ENCODE measurements around the gene MFN2. TPM values are rescaled to one million over a fixed set of nuclear protein-coding genes. Genes with fewer than 3 reads are reported as not detected.
A peak's percentile ranks its signal among the peaks of the same experiment; 100 is the strongest.
"Not testable (repeated sequence)": the region's sequence is repeated elsewhere in the genome, so short reads cannot be mapped to it uniquely, and the experiment has no call there.

MFN2 gene
- total RNA-seq, 2 experiments from 2014 or later, result 55.1 to 60.4 TPM

DNA sequence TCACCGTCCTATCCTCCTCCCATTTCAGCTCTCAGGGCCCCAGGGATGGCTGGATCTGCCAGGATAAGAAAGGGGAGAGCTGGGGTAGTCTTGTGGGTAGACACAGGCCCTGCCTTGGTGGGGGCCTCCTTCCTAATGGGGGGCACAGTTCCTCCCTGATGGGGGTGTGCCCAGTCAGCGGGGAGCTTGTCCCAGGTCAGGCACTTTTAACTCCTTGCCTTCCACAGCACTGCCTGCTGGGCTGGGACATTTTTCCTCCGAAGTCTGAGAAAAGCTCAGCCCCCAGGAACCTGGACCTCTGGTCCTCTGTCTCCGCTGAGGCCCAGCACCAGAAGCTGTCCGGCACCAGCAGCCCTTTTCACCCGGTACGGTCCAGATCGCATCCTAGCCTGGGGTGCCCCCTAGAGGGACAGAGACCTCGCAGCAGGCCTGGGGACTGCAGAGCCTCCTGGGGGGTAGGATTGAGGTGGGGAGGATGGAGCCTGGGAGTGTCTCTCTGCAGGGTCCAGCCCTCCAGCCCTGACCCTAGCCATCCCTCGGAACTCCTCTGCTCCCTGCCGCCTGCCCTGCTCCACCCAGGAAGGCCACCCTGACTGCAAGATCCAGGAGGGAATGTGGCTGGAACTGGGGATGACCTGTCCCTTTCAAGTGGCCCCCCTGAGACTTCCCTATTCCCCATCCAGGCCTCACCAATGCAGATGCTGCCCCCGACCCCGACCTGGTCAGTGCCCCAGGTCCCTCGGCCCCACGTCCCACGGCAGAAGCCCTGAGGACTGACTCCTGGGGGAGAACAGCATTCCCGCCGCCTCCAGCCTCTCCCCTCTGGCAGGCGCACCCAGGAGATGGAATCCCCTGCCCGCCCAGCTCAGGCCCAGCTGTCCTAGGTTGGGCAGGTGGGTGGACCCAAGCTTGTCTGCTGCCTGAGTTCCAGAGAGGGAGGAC is 51.1 kb downstream of the MFN2 start:
- no peak overlapping the region for H3K27ac Mint-ChIP-seq
- H3K4me1 Mint-ChIP-seq (ENCODE audit: low read depth), result no peaks in the 10 kb centered on the region
- no peaks in the 10 kb centered on the region for H3K9me3 Mint-ChIP-seq (ENCODE audit: insufficient read depth)
- CTCF ChIA-PET, result interaction anchor here (0.7 to 2.1 kb wide), 14 partner anchors 7 to 121 kb away, joined by 3 to 22 read pairs (median 4); partner anchors contain the start of genes MFN2 and MIIP
- peaks cover 17% of the 10 kb centered on the region for H3K36me3 Mint-ChIP-seq (ENCODE audit: low read depth)
- POLR2A ChIA-PET, result interaction anchor here (4.9 kb wide), 1 partner anchor 122 kb away, joined by 53 read pairs; no protein-coding TSS in a partner anchor
- H3K4me3 Mint-ChIP-seq, result no peak overlapping the region
- H3K27me3 Mint-ChIP-seq (ENCODE audit: low read depth), result no peaks in the 10 kb centered on the region
- DNase-seq (peak; percentile 56), ATAC-seq (peak; percentile 76)

- Mint-ChIP-seq H3K36me3 (ENCODE audit: low read depth) (peaks cover 12% of the 10 kb centered on the region), H3K27ac (no peak overlapping the region), H3K27me3 (ENCODE audit: low read depth) (no peaks in the 10 kb centered on the region), H3K9me3 (ENCODE audit: insufficient read depth) (no peaks in the 10 kb centered on the region), H3K4me1 (ENCODE audit: low read depth) (no peaks in the 10 kb centered on the region), H3K4me3 (no peak overlapping the region)
- ATAC-seq (no peak), DNase-seq (no peak)
- ChIA-PET CTCF (interaction anchor here (1.3 to 1.4 kb wide), 2 partner anchors 8 to 28 kb away, joined by 3 read pairs; no protein-coding TSS in a partner anchor), POLR2A (interaction anchor here (0.8 to 4.9 kb wide), 2 partner anchors 48 to 123 kb away, joined by 3 to 53 read pairs; no protein-coding TSS in a partner anchor)
These were observed 51.9 kb downstream of the MFN2 start for GRCh38 chr1:12032161-12032621.

DNA sequence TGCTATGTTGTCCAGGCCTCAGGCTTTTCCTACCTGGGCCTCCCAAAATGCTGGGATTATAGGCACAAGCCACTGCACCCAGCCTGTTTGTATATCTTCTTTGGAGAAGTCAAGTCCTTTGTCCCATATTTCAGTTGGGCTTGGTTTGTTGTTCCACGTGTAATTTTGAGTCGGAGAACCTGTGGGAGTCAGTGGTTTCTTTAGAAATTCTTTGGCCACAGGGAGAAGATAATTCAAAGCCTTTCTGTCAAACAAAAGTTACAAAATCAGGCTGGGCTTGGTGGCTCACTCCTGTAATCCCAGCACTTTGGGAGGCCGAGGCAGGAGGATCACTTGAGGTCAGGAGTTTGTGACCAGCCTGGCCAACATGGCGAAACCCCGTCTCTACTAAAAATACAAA is 53.2 kb downstream of the MFN2 start:
- ATAC-seq; H3K27ac Mint-ChIP-seq; H3K4me1 Mint-ChIP-seq (ENCODE audit: low read depth); H3K9me3 Mint-ChIP-seq (ENCODE audit: insufficient read depth); DNase-seq; CTCF ChIA-PET; H3K27me3 Mint-ChIP-seq (ENCODE audit: low read depth); H3K4me3 Mint-ChIP-seq; H3K36me3 Mint-ChIP-seq (ENCODE audit: low read depth): not testable (repeated sequence)
- POLR2A ChIA-PET, result interaction anchor here (4.9 kb wide), 1 partner anchor 124 kb away, joined by 53 read pairs; no protein-coding TSS in a partner anchor

DNA sequence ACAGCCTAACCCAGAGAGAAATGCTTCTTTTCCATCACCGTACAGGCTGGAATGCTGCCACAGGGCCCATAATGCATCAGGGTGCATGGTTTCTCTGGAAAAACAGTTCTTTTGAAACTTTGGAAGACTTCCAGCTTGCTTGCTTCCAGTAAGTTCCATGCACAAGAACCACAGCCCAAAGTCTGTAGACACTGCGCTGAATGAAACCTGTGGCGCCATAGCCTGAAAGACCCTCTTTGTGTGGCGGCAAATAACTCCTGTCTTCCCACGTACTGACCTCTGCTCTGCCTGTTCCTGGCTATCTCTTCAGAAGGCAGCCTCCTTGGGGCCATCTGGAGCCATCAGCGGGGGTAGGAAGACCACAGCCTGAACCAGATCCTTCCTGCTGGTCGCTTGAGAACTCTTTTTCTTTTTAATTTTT is 54.1 kb downstream of the MFN2 start:
- ChIA-PET CTCF (interaction anchor here (1.3 kb wide), 1 partner anchor 10 kb away, joined by 3 read pairs; no protein-coding TSS in a partner anchor), POLR2A (interaction anchor here (1.0 to 1.1 kb wide), 2 partner anchors 125 to 126 kb away, joined by 3 read pairs; no protein-coding TSS in a partner anchor)
- H3K27ac Mint-ChIP-seq, result no peak overlapping the region

DNA sequence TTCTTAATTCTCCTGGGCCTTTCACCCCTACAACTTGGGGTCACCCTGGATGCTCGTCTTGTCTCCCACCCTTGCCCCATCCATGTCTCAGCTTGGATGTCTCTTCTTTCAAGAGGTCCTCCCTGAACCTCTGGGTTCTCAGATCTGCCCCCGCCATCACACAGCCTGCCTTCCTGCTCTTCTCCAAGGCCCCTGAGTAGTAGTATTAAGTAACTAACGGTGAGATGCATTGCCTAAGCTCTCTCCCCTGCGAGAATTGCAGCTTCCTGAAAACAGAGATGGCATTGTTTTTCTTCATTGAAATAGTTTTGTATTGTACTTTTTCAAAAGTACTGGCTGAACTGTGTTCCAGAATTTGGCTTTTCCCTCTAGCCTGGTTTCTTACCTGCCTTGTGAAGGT is 55.1 kb downstream of the MFN2 start:
- peaks cover 3% of the 10 kb centered on the region for H3K36me3 Mint-ChIP-seq (ENCODE audit: low read depth)
- ChIA-PET POLR2A (interaction anchor here (1.0 to 1.1 kb wide), 2 partner anchors 126 to 127 kb away, joined by 3 read pairs; no protein-coding TSS in a partner anchor), CTCF (no interaction called here)
- H3K9me3 Mint-ChIP-seq (ENCODE audit: insufficient read depth), result no peaks in the 10 kb centered on the region
- H3K4me1 Mint-ChIP-seq (ENCODE audit: low read depth), result peaks cover 2% of the 10 kb centered on the region
- H3K27ac Mint-ChIP-seq, result peak overlapping the region; percentile 48
- H3K27me3 Mint-ChIP-seq (ENCODE audit: low read depth), result no peaks in the 10 kb centered on the region
- no peak for ATAC-seq
- no peak overlapping the region for H3K4me3 Mint-ChIP-seq
- DNase-seq, result no peak

More for the DNA sequence above, 54.1 kb downstream of the MFN2 start:
- Mint-ChIP-seq H3K9me3 (ENCODE audit: insufficient read depth) (no peaks in the 10 kb centered on the region), H3K4me3 (no peak overlapping the region), H3K36me3 (ENCODE audit: low read depth) (peaks cover 3% of the 10 kb centered on the region), H3K4me1 (ENCODE audit: low read depth) (peaks cover 2% of the 10 kb centered on the region), H3K27me3 (ENCODE audit: low read depth) (no peaks in the 10 kb centered on the region)
- DNase-seq (no peak), ATAC-seq (no peak)

DNA sequence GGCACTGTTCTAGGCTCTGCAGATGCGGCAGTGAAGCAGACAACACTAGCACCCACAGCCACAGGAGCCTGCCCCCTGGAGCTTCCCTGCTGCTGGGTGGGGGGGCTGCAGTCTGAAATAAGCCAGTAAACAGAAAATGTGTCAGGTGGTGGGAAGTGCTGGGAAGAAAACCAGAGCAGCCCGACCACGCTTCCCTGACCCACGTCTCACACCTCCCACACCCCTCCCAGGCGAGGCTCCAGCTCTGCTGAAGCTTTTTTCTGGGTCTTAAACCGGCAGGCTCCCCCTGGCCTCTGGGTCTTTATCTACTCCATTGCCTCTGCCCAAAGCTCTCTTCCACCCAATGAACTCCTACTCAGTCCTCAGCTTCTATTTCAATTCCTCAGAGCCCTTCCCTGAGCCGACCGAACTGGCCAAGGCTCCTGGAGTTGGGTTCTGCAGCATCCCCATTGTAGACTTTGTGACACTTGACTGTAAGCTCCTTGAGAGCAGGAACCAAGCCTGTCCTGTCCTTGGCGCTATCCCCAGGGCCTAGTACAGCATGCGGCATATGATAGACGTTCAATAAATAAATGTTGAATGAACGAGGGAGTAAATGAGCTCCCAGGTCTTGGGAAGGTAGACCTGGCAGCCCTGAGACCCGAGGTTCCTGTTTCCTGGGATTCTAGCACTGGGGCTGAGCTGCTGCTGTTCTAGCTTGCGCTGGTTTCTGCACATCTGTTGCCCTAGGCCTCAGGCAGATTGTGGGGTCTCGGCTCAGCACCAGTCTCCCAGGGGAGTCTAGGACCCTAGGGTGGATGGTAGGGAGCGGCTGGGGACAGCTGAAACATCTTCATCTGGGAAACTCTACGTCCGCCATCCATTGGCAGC is 57.5 kb downstream of the MFN2 start:
- H3K36me3 Mint-ChIP-seq (ENCODE audit: low read depth), result no peaks in the 10 kb centered on the region
- H3K9me3 Mint-ChIP-seq (ENCODE audit: insufficient read depth), result no peaks in the 10 kb centered on the region
- no peak overlapping the region for H3K4me3 Mint-ChIP-seq
- DNase-seq, result no peak
- no peaks in the 10 kb centered on the region for H3K27me3 Mint-ChIP-seq (ENCODE audit: low read depth)
- H3K4me1 Mint-ChIP-seq (ENCODE audit: low read depth), result peaks cover 9% of the 10 kb centered on the region
- no peak for ATAC-seq
- H3K27ac Mint-ChIP-seq, result no peak overlapping the region
- POLR2A ChIA-PET, result interaction anchor here (0.6 to 5.5 kb wide), 5 partner anchors 9 to 1025 kb away, joined by 3 to 52 read pairs (median 3); partner anchors contain the start of gene TARDBP
- CTCF ChIA-PET, result interaction anchor here (0.9 to 1.7 kb wide), 4 partner anchors 10 to 65 kb away, joined by 3 to 7 read pairs (median 3); no protein-coding TSS in a partner anchor

- H3K27ac Mint-ChIP-seq, result no peak overlapping the region
- no peaks in the 10 kb centered on the region for H3K9me3 Mint-ChIP-seq (ENCODE audit: insufficient read depth)
- peaks cover 9% of the 10 kb centered on the region for H3K4me1 Mint-ChIP-seq (ENCODE audit: low read depth)
- DNase-seq (no peak), ATAC-seq (no peak)
- H3K4me3 Mint-ChIP-seq, result no peak overlapping the region
- no peaks in the 10 kb centered on the region for H3K36me3 Mint-ChIP-seq (ENCODE audit: low read depth)
- H3K27me3 Mint-ChIP-seq (ENCODE audit: low read depth), result no peaks in the 10 kb centered on the region
- ChIA-PET CTCF (interaction anchor here (0.9 to 2.1 kb wide), 6 partner anchors 8 to 86 kb away, joined by 3 to 7 read pairs (median 3); no protein-coding TSS in a partner anchor), POLR2A (interaction anchor here (0.7 to 5.5 kb wide), 3 partner anchors 11 to 1026 kb away, joined by 3 to 52 read pairs (median 3); partner anchors contain the start of gene TARDBP)
These were observed 58.3 kb downstream of the MFN2 start for GRCh38 chr1:12038356-12039163.

DNA sequence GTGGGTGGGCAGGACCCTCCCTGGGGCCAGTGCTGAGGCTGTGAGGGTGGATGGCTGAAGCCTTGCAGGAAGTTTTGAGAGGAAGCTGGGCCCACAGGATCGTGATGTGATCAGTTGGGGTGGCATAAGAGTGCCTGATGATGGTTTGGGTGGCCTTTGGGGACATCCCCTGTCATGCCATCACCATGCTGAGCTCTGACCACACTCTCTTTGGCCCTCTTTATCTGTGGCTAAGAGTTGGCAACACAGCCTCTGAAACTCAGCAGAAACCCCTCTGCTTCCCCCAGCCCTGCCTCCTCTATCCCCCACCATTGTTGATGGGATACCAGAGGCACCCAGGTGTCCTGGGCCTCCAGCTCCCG is 58.9 kb downstream of the MFN2 start:
- ATAC-seq (no peak), DNase-seq (no peak)
- no peak overlapping the region for H3K27ac Mint-ChIP-seq
- ChIA-PET CTCF (interaction anchor here (0.8 to 2.1 kb wide), 4 partner anchors 9 to 86 kb away, joined by 3 to 7 read pairs (median 4); no protein-coding TSS in a partner anchor), POLR2A (interaction anchor here (0.7 to 5.5 kb wide), 2 partner anchors 11 to 130 kb away, joined by 3 to 52 read pairs; no protein-coding TSS in a partner anchor)
- H3K4me1 Mint-ChIP-seq (ENCODE audit: low read depth), result peaks cover 9% of the 10 kb centered on the region
- peaks cover 2% of the 10 kb centered on the region for H3K27me3 Mint-ChIP-seq (ENCODE audit: low read depth)
- H3K9me3 Mint-ChIP-seq (ENCODE audit: insufficient read depth), result no peaks in the 10 kb centered on the region
- H3K4me3 Mint-ChIP-seq, result no peak overlapping the region
- no peaks in the 10 kb centered on the region for H3K36me3 Mint-ChIP-seq (ENCODE audit: low read depth)

DNA sequence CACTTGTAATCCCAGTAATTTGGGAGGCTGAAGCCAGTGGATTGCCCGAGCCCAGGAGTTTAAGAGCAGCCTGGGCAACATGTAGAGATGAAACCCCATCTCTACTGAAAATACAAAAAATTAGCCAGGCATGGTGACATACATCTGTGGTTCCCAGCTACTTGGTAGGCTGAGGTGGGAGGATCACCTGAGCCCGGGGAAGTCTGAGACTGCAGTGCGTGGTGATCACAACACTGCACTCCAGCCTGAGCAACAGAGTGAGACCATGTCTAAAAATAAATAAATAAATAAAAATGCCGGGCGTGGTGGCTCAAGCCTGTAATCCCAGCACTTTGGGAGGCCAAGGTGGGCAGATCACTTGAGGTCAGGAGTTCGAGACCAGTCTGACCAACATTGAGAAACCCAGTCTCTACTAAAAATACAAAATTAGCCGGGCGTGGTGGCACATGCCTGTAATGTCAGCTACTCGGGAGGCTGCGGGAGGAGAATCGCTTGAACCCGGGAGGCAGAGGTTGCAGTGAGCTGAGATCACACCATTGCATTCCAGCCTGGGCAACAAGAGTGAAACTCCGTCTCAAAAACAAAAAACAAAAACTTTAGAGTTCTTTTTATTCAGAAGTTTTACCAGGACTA is 59.7 kb downstream of the MFN2 start:
- not testable (repeated sequence) for H3K36me3 Mint-ChIP-seq (ENCODE audit: low read depth); H3K4me3 Mint-ChIP-seq; H3K27ac Mint-ChIP-seq; H3K9me3 Mint-ChIP-seq (ENCODE audit: insufficient read depth); DNase-seq; H3K4me1 Mint-ChIP-seq (ENCODE audit: low read depth); ATAC-seq; H3K27me3 Mint-ChIP-seq (ENCODE audit: low read depth)
- ChIA-PET CTCF (interaction anchor here (0.8 to 2.1 kb wide), 6 partner anchors 8 to 85 kb away, joined by 3 to 5 read pairs (median 3); no protein-coding TSS in a partner anchor), POLR2A (interaction anchor here (5.5 kb wide), 1 partner anchor 131 kb away, joined by 52 read pairs; no protein-coding TSS in a partner anchor)

GRCh38 chr1:12040457-12041051 is 60.3 kb downstream of the MFN2 start:
- ATAC-seq (no peak), DNase-seq (no peak)
- ChIA-PET CTCF (interaction anchor here (0.8 to 2.1 kb wide), 5 partner anchors 8 to 84 kb away, joined by 3 to 5 read pairs (median 3); no protein-coding TSS in a partner anchor), POLR2A (interaction anchor here (5.5 kb wide), 1 partner anchor 131 kb away, joined by 52 read pairs; no protein-coding TSS in a partner anchor)
- Mint-ChIP-seq H3K27ac (no peak overlapping the region), H3K4me1 (ENCODE audit: low read depth) (peaks cover 9% of the 10 kb centered on the region), H3K9me3 (ENCODE audit: insufficient read depth) (no peaks in the 10 kb centered on the region), H3K27me3 (ENCODE audit: low read depth) (peaks cover 10% of the 10 kb centered on the region), H3K4me3 (no peak overlapping the region), H3K36me3 (ENCODE audit: low read depth) (no peaks in the 10 kb centered on the region)

Data from activated CD8-positive, alpha-beta T cell treated with anti-CD3 and anti-CD28 coated beads, Interleukin-2, amount 10 ng/mL, durations not matched to agents 7 days and 5 days (primary cell).